WTC11 (cell line): ENCODE results near the gene LIN28B. TPM values are rescaled to one million over a fixed set of nuclear protein-coding genes. Genes with fewer than 3 reads are reported as not detected.

Experiments
- ARID4B ChIP-seq: sonication (generic); formaldehyde crosslinking; IDR thresholded peaks from 2 replicates; pipeline ENCODE4 v1.8.0; 2023; ENCODE audit warnings: missing genetic modification reagents, mild to moderate bottlenecking, borderline replicate concordance
- CBFB ChIP-seq: sonication (generic); formaldehyde crosslinking; IDR thresholded peaks from 2 replicates; pipeline ENCODE4 v1.8.1; 2022; ENCODE audit warnings: mild to moderate bottlenecking, low read depth, missing genetic modification reagents
- CREB1 ChIP-seq: sonication (generic); formaldehyde crosslinking; IDR thresholded peaks from 2 replicates; pipeline ENCODE4 v1.8.0; 2023; ENCODE audit warnings: mild to moderate bottlenecking, missing genetic modification reagents
- E2F4 ChIP-seq: sonication (generic); formaldehyde crosslinking; IDR thresholded peaks from 2 replicates; pipeline ENCODE4 v1.8.1; 2022; ENCODE audit warnings: low read depth, mild to moderate bottlenecking, moderate library complexity, missing genetic modification reagents, borderline replicate concordance
- EMX1 ChIP-seq: fragments of 250-450 bp; sonication (Bioruptor Pico); IDR thresholded peaks from 2 replicates; pipeline ENCODE4 v1.8.0; 2021; ENCODE audit warnings: mild to moderate bottlenecking
- OVOL2 ChIP-seq: fragments of 250-450 bp; sonication (Bioruptor Pico); IDR thresholded peaks from 2 replicates; pipeline ENCODE4 v1.9.0; 2021; ENCODE audit warnings: mild to moderate bottlenecking, borderline replicate concordance
- RORB ChIP-seq: fragments of 250-450 bp; sonication (Bioruptor Pico); IDR thresholded peaks from 2 replicates; pipeline ENCODE4 v1.9.0; 2021; ENCODE audit warnings: mild to moderate bottlenecking
- TCF7 ChIP-seq: sonication (generic); formaldehyde crosslinking; IDR thresholded peaks from 2 replicates; pipeline ENCODE4 v1.8.0; 2022; ENCODE audit warnings: mild to moderate bottlenecking, low read depth, missing genetic modification reagents, moderate library complexity
- TEAD4 ChIP-seq: sonication (generic); formaldehyde crosslinking; IDR thresholded peaks from 2 replicates; pipeline ENCODE4 v1.8.0; 2022; ENCODE audit warnings: mild to moderate bottlenecking, missing genetic modification reagents
- TP53 ChIP-seq: sonication (generic); formaldehyde crosslinking; IDR thresholded peaks from 2 replicates; pipeline ENCODE4 v1.8.1; 2023; ENCODE audit warnings: mild to moderate bottlenecking, missing genetic modification reagents
- ZNF232 ChIP-seq: sonication (generic); formaldehyde crosslinking; IDR thresholded peaks from 2 replicates; pipeline ENCODE4 v1.8.0; 2022; ENCODE audit warnings: mild to moderate bottlenecking, missing genetic modification reagents
- total RNA-seq: library from RNA; stranded (reverse); gene quantifications from 3 replicates; pipeline ENCODE4 v1.2.3, GENCODE V29; 2021
- TF ChIP-seq, protein P1 (sequence below): fragments of 250-450 bp; sonication (Bioruptor Pico); IDR thresholded peaks from 2 replicates; pipeline ENCODE4 v2.1.2; 2022; ENCODE audit warnings: mild to moderate bottlenecking, moderate library complexity
- TF ChIP-seq, protein P2 (sequence below): fragments of 250-450 bp; sonication (Bioruptor Pico); IDR thresholded peaks from 2 replicates; pipeline ENCODE4 v1.8.0; 2021; ENCODE audit warnings: mild to moderate bottlenecking
- TF ChIP-seq, protein P3 (sequence below): fragments of 250-450 bp; sonication (Bioruptor Pico); IDR thresholded peaks from 2 replicates; pipeline ENCODE4 v1.9.0; 2021; ENCODE audit warnings: mild to moderate bottlenecking
- TF ChIP-seq, protein P4 (sequence below): sonication (generic); formaldehyde crosslinking; IDR thresholded peaks from 2 replicates; pipeline ENCODE4 v1.8.0; 2023; ENCODE audit warnings: missing genetic modification reagents
- TF ChIP-seq, protein P5 (sequence below): sonication (generic); formaldehyde crosslinking; IDR thresholded peaks from 2 replicates; pipeline ENCODE4 v1.8.1; 2023; ENCODE audit warnings: mild to moderate bottlenecking, missing genetic modification reagents

LIN28B gene
- total RNA-seq, 1 experiment from 2014 or later = 73.4 TPM

GRCh38 chr6:104940893-104941728, 15.8 kb upstream of the LIN28B start (continued):
- TF ChIP-seq TEAD4 (peak; percentile 93), OVOL2 (CRISPR knock-in tag) (no peak), RORB (CRISPR knock-in tag) (no peak), CBFB (CRISPR knock-in tag) (peak; percentile 80), ARID4B (peak; percentile 93), TP53 (CRISPR knock-in tag) (peak; percentile 92), CREB1 (peak; percentile 95), ZNF232 (CRISPR knock-in tag) (peak; percentile 98), TCF7 (CRISPR knock-in tag) (no peak; the same call in 1 of the 2 replicates), E2F4 (CRISPR knock-in tag) (peak; percentile 81), EMX1 (no peak)
- TF ChIP-seq, protein P1, sequence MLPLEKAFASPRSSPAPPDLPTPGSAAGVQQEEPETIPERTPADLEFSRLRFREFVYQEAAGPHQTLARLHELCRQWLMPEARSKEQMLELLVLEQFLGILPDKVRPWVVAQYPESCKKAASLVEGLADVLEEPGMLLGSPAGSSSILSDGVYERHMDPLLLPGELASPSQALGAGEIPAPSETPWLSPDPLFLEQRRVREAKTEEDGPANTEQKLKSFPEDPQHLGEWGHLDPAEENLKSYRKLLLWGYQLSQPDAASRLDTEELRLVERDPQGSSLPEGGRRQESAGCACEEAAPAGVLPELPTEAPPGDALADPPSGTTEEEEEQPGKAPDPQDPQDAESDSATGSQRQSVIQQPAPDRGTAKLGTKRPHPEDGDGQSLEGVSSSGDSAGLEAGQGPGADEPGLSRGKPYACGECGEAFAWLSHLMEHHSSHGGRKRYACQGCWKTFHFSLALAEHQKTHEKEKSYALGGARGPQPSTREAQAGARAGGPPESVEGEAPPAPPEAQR (CRISPR knock-in tag) = no peak
- TF ChIP-seq, protein P2, sequence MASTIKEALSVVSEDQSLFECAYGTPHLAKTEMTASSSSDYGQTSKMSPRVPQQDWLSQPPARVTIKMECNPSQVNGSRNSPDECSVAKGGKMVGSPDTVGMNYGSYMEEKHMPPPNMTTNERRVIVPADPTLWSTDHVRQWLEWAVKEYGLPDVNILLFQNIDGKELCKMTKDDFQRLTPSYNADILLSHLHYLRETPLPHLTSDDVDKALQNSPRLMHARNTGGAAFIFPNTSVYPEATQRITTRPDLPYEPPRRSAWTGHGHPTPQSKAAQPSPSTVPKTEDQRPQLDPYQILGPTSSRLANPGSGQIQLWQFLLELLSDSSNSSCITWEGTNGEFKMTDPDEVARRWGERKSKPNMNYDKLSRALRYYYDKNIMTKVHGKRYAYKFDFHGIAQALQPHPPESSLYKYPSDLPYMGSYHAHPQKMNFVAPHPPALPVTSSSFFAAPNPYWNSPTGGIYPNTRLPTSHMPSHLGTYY = no peak
- TF ChIP-seq, protein P3, sequence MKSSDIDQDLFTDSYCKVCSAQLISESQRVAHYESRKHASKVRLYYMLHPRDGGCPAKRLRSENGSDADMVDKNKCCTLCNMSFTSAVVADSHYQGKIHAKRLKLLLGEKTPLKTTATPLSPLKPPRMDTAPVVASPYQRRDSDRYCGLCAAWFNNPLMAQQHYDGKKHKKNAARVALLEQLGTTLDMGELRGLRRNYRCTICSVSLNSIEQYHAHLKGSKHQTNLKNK (CRISPR knock-in tag) = no peak
- TF ChIP-seq, protein P4, sequence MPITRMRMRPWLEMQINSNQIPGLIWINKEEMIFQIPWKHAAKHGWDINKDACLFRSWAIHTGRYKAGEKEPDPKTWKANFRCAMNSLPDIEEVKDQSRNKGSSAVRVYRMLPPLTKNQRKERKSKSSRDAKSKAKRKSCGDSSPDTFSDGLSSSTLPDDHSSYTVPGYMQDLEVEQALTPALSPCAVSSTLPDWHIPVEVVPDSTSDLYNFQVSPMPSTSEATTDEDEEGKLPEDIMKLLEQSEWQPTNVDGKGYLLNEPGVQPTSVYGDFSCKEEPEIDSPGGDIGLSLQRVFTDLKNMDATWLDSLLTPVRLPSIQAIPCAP (CRISPR knock-in tag) = peak; percentile 98
- TF ChIP-seq, protein P5, sequence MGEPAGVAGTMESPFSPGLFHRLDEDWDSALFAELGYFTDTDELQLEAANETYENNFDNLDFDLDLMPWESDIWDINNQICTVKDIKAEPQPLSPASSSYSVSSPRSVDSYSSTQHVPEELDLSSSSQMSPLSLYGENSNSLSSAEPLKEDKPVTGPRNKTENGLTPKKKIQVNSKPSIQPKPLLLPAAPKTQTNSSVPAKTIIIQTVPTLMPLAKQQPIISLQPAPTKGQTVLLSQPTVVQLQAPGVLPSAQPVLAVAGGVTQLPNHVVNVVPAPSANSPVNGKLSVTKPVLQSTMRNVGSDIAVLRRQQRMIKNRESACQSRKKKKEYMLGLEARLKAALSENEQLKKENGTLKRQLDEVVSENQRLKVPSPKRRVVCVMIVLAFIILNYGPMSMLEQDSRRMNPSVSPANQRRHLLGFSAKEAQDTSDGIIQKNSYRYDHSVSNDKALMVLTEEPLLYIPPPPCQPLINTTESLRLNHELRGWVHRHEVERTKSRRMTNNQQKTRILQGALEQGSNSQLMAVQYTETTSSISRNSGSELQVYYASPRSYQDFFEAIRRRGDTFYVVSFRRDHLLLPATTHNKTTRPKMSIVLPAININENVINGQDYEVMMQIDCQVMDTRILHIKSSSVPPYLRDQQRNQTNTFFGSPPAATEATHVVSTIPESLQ (CRISPR knock-in tag) = peak; percentile 91
